MM.1S (cell line): Measurements from ENCODE around the gene AGAP1.

Experiments
- EZH2 ChIP-seq: fragments of 300-600 bp; sonication (generic); optimal IDR thresholded peaks from 2 replicates; pipeline ENCODE3; 2017; ENCODE audit warnings: low read depth, mild to moderate bottlenecking, antibody characterized with exemption, low read length, mixed read lengths
- EZH2phosphoT487 ChIP-seq: fragments of 300-600 bp; sonication (generic); IDR thresholded peaks from 2 replicates; pipeline ENCODE4 v1.6.1; 2018; ENCODE audit warnings: antibody characterized with exemption, low read length
- TF ChIP-seq, protein P1 (sequence below): fragments of 300-600 bp; sonication (generic); IDR thresholded peaks from 2 replicates; pipeline ENCODE4 v1.5.1; 2016; ENCODE audit warnings: antibody characterized with exemption, low read length, mixed read lengths

- TF ChIP-seq, protein P1, sequence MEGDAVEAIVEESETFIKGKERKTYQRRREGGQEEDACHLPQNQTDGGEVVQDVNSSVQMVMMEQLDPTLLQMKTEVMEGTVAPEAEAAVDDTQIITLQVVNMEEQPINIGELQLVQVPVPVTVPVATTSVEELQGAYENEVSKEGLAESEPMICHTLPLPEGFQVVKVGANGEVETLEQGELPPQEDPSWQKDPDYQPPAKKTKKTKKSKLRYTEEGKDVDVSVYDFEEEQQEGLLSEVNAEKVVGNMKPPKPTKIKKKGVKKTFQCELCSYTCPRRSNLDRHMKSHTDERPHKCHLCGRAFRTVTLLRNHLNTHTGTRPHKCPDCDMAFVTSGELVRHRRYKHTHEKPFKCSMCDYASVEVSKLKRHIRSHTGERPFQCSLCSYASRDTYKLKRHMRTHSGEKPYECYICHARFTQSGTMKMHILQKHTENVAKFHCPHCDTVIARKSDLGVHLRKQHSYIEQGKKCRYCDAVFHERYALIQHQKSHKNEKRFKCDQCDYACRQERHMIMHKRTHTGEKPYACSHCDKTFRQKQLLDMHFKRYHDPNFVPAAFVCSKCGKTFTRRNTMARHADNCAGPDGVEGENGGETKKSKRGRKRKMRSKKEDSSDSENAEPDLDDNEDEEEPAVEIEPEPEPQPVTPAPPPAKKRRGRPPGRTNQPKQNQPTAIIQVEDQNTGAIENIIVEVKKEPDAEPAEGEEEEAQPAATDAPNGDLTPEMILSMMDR, result no peak
- TF ChIP-seq EZH2phosphoT487 (no peak), EZH2 (no peak)
Measured at GRCh38 chr2:235868224-235868623, 374.4 kb downstream of the AGAP1 start.
